Thymus (tissue), 11 donors: ENCODE data around the gene CCDC28B. TPM values are rescaled to one million over a fixed set of nuclear protein-coding genes. Genes with fewer than 3 reads are reported as not detected.

Experiments
- DNase-seq, 9 donors: peaks; one replicate each; pipeline ENCODE4 v3.0.0-alpha.2; 2013; ENCODE audit warnings: low spot score in 9 of 9, low read depth in 6 of 9, missing footprints in 1 of 9
- H3K27ac ChIP-seq, 2 donors: one replicate each; pipeline ENCODE4 v1.5.1; 2013; ENCODE audit warnings: control low read depth in 1 of 2, low read depth in 1 of 2, low read length in 1 of 2, mild to moderate bottlenecking in 1 of 2, moderate library complexity in 1 of 2
- H3K27me3 ChIP-seq, 2 donors: one replicate each; pipeline ENCODE4 v1.5.1; 2013; ENCODE audit warnings: low read length in 1 of 2; ENCODE audit not compliant: control insufficient read depth in 2 of 2, insufficient read depth in 1 of 2
- H3K36me3 ChIP-seq, 2 donors: one replicate each; pipeline ENCODE4 v1.5.1; 2013; ENCODE audit warnings: low read length in 1 of 2, mild to moderate bottlenecking in 1 of 2, moderate library complexity in 1 of 2; ENCODE audit not compliant: control insufficient read depth in 2 of 2, insufficient read depth in 2 of 2
- H3K4me1 ChIP-seq, 2 donors: one replicate each; pipeline ENCODE4 v1.5.1; 2013; ENCODE audit warnings: low read length in 2 of 2; ENCODE audit not compliant: control insufficient read depth in 2 of 2, insufficient read depth in 2 of 2
- H3K4me3 ChIP-seq, 2 donors: one replicate each; pipeline ENCODE4 v1.5.1; 2013; ENCODE audit warnings: low read length in 2 of 2, control low read depth in 1 of 2, mild to moderate bottlenecking in 1 of 2
- H3K9me3 ChIP-seq, 2 donors: one replicate each; pipeline ENCODE4 v1.5.1; 2013; ENCODE audit warnings: low read length in 1 of 2, mild to moderate bottlenecking in 1 of 2; ENCODE audit not compliant: control insufficient read depth in 2 of 2, insufficient read depth in 1 of 2
- WGBS: extraction: QIAGEN DNeasy Blood & Tissue Kit; methylation state at CpG from one replicate; pipeline ENCODE4 v1.1.7; 2013; 5-methylcytosine and 5-hydroxymethylcytosine counted together
- polyA plus RNA-seq: library from polyadenylated mRNA; stranded (reverse); fragments of 200-250 nt; gene quantifications from one replicate; pipeline ENCODE4 v1.2.3, GENCODE V29; 2013
- total RNA-seq: library from RNA; stranded (reverse); fragments of 120-200 nt; gene quantifications from one replicate; pipeline ENCODE4 v1.2.4, GENCODE V29; 2013
- donor health status: healthy.

Gene CCDC28B
- total and polyA plus RNA-seq, 2 donors = 28.7 to 64.1 TPM

GRCh38 chr1:32198237-32199042, 2.0 kb upstream of the CCDC28B start:
- H3K36me3 ChIP-seq = peaks cover 42 to 51% of the 10 kb centered on the region in 2 donors
- H3K4me1 ChIP-seq = peaks cover 17 to 49% of the 10 kb centered on the region in 2 donors
- whole genome bisulfite sequencing = 96% methylated on average over 3 of the region's 3 CpGs

GRCh38 chr1:32199043-32199716, 1.2 kb upstream of the CCDC28B start:
- Histone ChIP-seq H3K4me1 (peaks cover 17 to 49% of the 10 kb centered on the region in 2 donors), H3K9me3 (no peaks in the 10 kb centered on the region), H3K27ac (peak overlapping the region in 1 of 2 donors; percentile 93), H3K36me3 (peaks cover 36 to 47% of the 10 kb centered on the region in 2 donors), H3K27me3 (no peaks in the 10 kb centered on the region), H3K4me3 (no peak overlapping the region)
- no peak for DNase-seq
- 97% methylated on average over 4 of the region's 4 CpGs for WGBS

More at GRCh38 chr1:32198237-32199042, 2.0 kb upstream of the CCDC28B start:
- Histone ChIP-seq H3K27me3 (no peaks in the 10 kb centered on the region), H3K27ac (no peak overlapping the region), H3K4me3 (no peak overlapping the region), H3K9me3 (no peaks in the 10 kb centered on the region)
- DNase-seq = no peak

DNA sequence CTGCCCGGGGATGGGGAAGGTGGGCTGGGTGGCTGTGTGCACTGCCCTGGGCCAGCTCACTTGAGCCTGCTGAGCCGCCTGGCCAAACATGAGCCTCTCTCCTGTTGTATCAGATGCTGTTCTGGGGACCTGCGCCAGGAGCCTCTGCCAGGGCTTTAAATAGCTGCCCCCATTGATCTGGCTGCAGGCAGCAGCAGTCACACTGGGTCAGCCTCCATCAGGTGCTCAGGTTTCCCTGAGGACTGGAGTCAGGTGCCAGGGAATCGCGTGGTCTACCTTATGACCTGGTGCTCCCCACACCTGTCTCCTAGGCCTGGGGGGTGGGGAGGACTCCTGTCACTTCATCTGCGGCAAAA, 700 bp upstream of the CCDC28B start:
- no peaks in the 10 kb centered on the region for H3K27me3 ChIP-seq
- no peaks in the 10 kb centered on the region for H3K9me3 ChIP-seq
- peaks cover 32 to 44% of the 10 kb centered on the region in 2 donors for H3K36me3 ChIP-seq
- H3K27ac ChIP-seq = peak overlapping the region; percentile 85 to 93
- WGBS = 84% methylated on average over 6 of the region's 6 CpGs
- H3K4me3 ChIP-seq = no peak overlapping the region
- peaks cover 17 to 49% of the 10 kb centered on the region in 2 donors for H3K4me1 ChIP-seq
- no peak for DNase-seq

DNA sequence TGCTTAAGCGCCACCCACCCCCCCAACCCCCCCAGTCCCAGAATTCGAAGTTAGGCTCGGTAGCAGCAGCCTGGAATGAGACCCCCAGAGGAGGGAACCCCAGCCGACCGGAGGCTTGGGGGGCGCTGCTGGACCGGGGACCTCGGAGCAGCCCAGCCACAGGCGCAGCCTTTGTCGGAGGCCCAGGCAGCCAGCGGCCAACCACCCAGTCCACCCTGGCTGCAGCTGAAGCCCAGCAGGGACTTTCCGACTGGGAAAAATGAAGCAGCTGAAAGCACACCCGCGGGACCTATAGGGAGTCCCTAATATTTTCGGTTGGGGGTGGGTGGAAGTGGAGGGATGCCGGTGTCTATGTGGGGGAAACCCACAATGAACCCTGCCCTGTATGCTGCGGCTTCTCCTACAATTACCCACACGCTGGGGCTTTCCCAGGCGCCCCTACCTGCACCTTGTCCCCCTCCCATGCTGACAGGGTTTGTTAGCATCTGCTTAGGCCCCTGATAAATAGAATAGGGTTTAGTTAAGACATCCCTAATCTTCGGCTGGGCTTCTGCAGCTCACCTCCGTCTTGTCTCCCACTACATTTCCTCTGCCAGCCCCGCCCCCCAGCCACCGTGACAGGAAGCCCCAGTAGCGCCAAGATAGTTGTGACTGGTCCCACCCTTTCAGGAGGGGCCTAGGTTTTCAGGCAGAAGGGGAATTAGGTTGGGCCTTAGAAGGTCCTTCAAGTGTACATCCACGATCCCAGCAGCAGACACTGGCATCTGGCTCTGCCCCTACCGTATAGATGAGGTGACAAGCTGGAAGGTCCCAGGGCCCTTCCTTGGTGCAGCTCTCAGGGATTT, 838 bp downstream of the CCDC28B start:
- Histone ChIP-seq H3K9me3 (no peaks in the 10 kb centered on the region), H3K27ac (peak overlapping the region; percentile 85 to 93), H3K36me3 (peaks cover 17 to 28% of the 10 kb centered on the region in 2 donors), H3K4me3 (peak overlapping the region; percentile 73 to 90), H3K4me1 (peaks cover 17 to 47% of the 10 kb centered on the region in 2 donors), H3K27me3 (no peaks in the 10 kb centered on the region)
- DNase-seq = peak in 7 of 9 donors; percentile 55 to 90 (median 76)
- WGBS = 1% methylated on average over 26 of the region's 26 CpGs

GRCh38 chr1:32204943-32205361, 4.6 kb downstream of the CCDC28B start:
- DNase-seq = no peak
- Histone ChIP-seq H3K36me3 (peaks cover 7 to 16% of the 10 kb centered on the region in 2 donors), H3K27me3 (no peaks in the 10 kb centered on the region), H3K4me3 (peak overlapping the region; percentile 61 to 64), H3K9me3 (no peaks in the 10 kb centered on the region), H3K27ac (no peak overlapping the region), H3K4me1 (peaks cover 14 to 39% of the 10 kb centered on the region in 2 donors)
- WGBS = 79% methylated on average over 26 of the region's 26 CpGs

DNA sequence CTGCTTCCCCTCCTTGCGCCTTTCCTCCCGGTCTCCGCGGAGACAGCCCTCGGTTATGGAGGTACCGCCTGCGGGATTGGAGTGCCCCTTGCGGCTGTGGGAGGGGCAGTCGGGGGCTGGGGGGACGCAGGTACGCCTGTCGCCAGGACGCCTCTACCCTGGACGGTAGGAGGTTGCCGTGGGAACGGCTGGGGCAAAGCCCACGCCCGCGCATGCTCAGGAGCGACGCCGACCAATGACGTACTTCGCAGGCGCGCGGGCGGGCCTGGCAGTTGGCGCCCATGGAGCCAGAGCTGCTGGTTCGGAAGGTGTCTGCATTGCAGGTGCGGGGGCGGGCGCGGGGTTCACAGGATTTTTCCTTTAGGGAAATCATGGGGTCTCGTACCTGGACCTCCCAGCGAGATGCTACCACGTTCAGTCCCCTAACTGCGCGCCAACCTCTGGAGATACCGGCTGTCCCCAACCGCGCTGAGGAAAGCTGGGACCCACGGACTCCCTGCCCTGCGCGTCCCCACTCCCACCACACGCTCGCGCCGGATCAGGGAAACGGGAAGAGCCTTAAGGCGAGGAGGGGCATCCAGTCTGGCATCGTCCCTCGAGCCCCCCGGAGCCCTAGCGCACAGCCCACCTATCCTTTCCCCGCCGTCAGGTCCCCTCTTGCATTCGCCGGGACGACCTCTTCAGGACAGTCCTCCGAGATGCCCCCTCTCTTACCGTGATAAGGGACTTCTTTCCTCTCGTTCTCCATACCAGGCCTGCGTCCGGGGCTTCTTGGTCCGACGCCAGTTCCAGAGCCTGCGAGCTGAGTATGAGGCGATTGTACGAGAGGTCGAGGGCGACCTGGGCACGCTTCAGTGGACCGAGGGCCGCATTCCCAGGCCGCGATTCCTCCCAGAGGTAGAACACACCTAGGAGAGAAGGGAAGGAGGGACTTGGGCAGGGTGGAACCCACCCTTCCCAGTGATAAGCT, 5.3 kb downstream of the CCDC28B start, which contains the start of gene IQCC:
Gene IQCC (plus strand): TSS at position 271 of the 970 bp plus-strand sequence. CDS start 11 bp downstream, at position 282.
- Histone ChIP-seq H3K36me3 (peaks cover 7 to 16% of the 10 kb centered on the region in 2 donors), H3K27ac (peak within 1 kb of the TSS; percentile 25 to 63), H3K9me3 (no peaks in the 10 kb centered on the region), H3K27me3 (no peaks in the 10 kb centered on the region), H3K4me1 (peaks cover 11 to 35% of the 10 kb centered on the region in 2 donors), H3K4me3 (peak within 1 kb of the TSS; percentile 61 to 64)
- 4% methylated on average over 77 of the region's 77 CpGs for WGBS
- DNase-seq = peak in 8 of 9 donors; percentile 68 to 89 (median 76)

- no peaks in the 10 kb centered on the region for H3K27me3 ChIP-seq
- 97% methylated on average over 6 of the region's 6 CpGs for WGBS
- H3K4me3 ChIP-seq = no peak overlapping the region
- H3K27ac ChIP-seq = no peak overlapping the region
- H3K4me1 ChIP-seq = peaks cover 6 to 15% of the 10 kb centered on the region in 2 donors
- no peaks in the 10 kb centered on the region for H3K9me3 ChIP-seq
- DNase-seq = no peak
- H3K36me3 ChIP-seq = peaks cover 7 to 16% of the 10 kb centered on the region in 2 donors
Measured at GRCh38 chr1:32208469-32208868, 8.1 kb downstream of the CCDC28B start.

GRCh38 chr1:32208891-32209328, 8.5 kb downstream of the CCDC28B start, which contains the start of gene DCDC2B:
Gene DCDC2B (plus strand): TSS chr1:32209089. CDS start chr1:32209094, 5 bp downstream.
- no peaks in the 10 kb centered on the region for H3K9me3 ChIP-seq
- DNase-seq = no peak
- 94% methylated on average over 5 of the region's 5 CpGs for WGBS
- no peak within 1 kb of the TSS for H3K4me3 ChIP-seq
- H3K27me3 ChIP-seq = no peaks in the 10 kb centered on the region
- H3K27ac ChIP-seq = no peak within 1 kb of the TSS
- H3K4me1 ChIP-seq = peaks cover 6 to 15% of the 10 kb centered on the region in 2 donors
- peaks cover 7 to 16% of the 10 kb centered on the region in 2 donors for H3K36me3 ChIP-seq
